ENCODE measurements around the gene CAPZB.

- TF ChIP-seq CTCF (IDR thresholded peaks at IDR 0.05) = no peak
- TF ChIP-seq POLR2AphosphoS5 (IDR thresholded peaks at IDR 0.05; ENCODE audit: low read depth, low read length) = no peak
These were observed 156.2 kb downstream of the CAPZB start for GRCh38 chr1:19329188-19329587.
